Measurements from ENCODE around the gene HIC2.
"Not testable (repeated sequence)": the region's sequence is repeated elsewhere in the genome, so short reads cannot be mapped to it uniquely, and the experiment has no call there.

DNA sequence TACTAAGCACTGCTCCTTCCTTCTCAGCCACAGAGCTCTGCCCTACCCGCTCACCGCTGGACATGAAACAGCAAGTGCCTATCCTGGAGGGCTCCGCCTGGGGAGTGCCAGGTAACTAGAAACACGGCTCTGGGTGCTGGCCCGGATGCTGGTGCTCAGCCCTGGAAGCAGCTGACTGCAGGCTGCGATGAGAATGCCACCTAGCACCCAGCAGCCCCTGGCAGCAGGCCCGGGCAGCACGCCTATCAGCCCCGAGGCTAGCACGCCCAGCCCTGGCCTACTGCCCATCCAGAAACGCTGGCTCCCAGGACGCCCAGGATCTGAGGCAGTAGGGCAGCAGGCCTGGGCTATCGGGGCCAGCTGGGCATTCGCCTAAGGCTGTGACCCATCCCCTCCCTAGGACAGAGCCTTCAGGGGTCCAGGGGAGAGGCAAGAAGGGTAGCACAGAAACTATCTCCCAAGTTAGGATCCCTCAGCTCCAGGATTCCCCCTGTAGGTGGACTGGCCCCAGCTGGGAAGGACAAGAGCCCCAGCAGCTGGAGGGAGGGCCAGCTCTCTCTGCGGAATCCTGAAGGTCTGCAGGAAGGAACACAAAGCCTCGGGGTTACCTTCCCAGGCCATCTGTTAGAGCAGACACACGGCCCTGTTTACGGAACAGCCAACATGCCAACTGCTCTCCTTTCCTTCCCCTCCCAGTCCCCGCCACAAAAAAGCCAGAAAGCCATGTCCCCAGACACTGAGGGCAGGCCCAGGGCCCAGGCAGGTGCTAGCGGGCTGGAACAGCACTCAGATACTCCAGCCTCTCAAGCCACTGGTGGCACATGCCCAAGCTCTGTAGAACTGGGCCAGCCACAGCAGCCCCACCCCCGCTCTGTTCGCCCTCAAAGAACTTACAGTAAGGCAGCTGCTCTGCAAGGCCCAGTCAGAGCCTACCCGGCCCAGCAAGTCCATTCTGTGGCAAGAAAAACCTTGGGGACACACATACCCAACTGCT is 76.9 kb downstream of the HIC2 start:
- TF ChIP-seq POLR2A (IDR thresholded peaks at IDR 0.05), result not testable (repeated sequence)
- TF ChIP-seq, protein P1, sequence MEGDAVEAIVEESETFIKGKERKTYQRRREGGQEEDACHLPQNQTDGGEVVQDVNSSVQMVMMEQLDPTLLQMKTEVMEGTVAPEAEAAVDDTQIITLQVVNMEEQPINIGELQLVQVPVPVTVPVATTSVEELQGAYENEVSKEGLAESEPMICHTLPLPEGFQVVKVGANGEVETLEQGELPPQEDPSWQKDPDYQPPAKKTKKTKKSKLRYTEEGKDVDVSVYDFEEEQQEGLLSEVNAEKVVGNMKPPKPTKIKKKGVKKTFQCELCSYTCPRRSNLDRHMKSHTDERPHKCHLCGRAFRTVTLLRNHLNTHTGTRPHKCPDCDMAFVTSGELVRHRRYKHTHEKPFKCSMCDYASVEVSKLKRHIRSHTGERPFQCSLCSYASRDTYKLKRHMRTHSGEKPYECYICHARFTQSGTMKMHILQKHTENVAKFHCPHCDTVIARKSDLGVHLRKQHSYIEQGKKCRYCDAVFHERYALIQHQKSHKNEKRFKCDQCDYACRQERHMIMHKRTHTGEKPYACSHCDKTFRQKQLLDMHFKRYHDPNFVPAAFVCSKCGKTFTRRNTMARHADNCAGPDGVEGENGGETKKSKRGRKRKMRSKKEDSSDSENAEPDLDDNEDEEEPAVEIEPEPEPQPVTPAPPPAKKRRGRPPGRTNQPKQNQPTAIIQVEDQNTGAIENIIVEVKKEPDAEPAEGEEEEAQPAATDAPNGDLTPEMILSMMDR (IDR thresholded peaks at IDR 0.05), result not testable (repeated sequence)

Measured in uterus (tissue), 2 donors.